ENCODE measurements around the gene SLC66A2. TPM values are rescaled to one million over a fixed set of nuclear protein-coding genes. Genes with fewer than 3 reads are reported as not detected.
A peak's percentile ranks its signal among the peaks of the same experiment; 100 is the strongest.
"Not testable (repeated sequence)": the region's sequence is repeated elsewhere in the genome, so short reads cannot be mapped to it uniquely, and the experiment has no call there.

Gene SLC66A2
- total RNA-seq: 54.4 and 65.5 TPM in 2 replicates

DNA sequence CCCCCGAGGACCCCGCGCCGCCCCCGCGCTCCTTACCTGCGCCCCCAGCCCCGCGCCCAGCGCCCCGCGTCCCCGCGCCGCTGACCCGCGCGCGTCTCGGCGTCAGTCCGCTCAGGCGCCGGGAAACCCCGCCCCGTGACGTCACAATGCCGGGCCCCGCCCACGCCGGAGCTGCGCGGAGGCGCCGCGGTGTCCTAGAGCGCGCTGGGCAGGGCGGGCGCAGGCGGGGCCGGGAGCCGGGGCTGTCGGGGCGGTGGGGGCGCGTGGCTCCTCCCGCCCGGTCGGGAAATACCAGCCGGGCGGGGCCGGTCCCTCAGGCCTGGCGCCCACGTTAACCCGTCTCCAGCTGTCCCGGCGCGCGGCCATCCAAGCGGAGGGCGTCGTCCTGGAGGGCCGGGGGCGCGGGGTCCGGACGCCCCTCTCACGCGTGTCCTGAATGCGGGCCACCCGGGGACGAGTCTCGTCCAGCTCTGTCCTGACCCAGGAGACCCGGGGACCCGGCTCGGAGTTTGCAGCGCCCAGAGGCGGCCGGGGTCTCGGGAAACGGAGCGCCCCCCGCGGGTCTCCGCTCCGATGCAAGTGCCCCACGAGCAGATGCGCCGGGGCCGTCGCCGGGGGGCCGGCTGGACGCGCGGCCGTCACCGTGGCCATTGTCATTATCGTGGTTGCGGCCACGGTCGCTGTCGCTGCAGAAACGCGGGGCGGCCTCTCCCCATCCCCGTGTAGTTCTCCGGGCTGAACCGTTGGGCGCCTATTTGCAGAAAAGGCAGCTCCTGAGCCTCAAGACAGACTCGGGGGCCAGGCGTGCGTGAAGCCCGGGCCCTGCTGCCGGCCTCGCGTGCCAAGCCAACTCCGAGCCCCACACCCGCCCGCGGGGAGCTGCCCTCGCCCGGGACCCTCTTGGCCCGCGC lies at the start of gene SLC66A2:
Gene SLC66A2, minus strand, starts transcription at position 109 of the 911 bp plus-strand sequence. CDS start 727 bp downstream, outside the sequence.
- peak; percentile 92 for DNase-seq

DNA sequence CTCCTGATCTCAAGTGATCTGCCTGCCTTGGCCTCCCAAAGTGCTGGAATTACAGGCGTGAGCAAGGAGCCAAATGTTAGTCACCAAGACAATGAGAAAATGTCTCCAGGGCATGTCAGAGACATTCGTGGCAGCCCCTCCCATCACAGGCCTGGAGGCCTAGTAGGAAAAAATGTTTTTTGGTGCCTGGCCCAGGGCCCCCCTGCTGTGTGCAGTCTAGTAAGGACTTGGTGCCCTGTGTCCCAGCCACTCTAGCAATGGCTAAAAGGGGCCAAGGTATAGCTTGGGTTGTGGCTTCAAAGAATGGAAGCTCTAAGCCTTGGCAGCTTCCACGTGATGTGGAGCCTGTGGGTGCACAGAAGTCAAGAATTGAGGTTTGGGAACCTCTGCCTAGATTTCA lies 49.4 kb upstream of the SLC66A2 start:
- no peak for DNase-seq

DNA sequence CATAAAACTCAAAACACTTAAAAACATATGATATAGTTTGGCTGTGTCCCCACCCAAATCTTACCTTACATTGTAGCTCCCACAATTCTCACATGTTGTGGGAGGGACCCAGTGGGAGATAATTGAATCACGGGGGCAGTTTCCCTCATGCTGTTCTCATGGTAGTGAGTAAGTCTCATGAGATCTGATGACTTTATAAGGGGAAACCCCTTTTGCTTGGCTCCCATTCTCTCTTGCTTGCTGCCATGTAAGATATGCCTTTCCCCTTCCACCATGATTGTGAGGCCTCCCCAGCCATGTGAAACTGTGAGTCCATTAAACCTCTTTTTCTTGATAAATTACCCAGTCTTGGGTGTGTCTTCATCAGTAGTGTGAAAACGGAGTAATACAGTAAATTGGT lies 48.2 kb upstream of the SLC66A2 start:
- DNase-seq: not testable (repeated sequence)

GRCh38 chr18:79991494-79991893 lies 40.0 kb upstream of the SLC66A2 start:
- DNase-seq: no peak

DNA sequence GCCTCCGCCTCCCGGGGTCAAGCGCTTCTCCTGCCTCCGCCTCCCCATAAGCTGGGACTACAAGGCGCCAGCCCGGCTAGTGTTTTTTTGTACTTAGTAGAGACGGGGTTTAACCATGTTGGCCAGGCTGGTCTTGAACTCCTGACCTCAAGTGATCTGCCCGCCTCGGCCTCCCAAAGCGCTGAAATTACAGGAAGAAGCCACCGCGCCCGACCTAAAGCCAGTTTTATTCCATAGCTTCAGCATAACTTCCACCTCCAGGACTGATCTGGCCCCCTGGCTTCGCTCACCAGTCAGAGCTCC lies 37.7 kb upstream of the SLC66A2 start:
- DNase-seq: no peak

- DNase-seq: peak; percentile 95
Observed at GRCh38 chr18:79988451-79989194, 37.2 kb upstream of the SLC66A2 start, which contains the start of gene TXNL4A. TXNL4A (minus strand) TSS chr18:79988563; CDS start chr18:79988392, 171 bp downstream.

- DNase-seq: peak; percentile 70
Observed at GRCh38 chr18:79988071-79988450, 36.6 kb upstream of the SLC66A2 start.

- DNase-seq: peak; percentile 35
Observed at GRCh38 chr18:79987566-79987965, 36.1 kb upstream of the SLC66A2 start.

DNA sequence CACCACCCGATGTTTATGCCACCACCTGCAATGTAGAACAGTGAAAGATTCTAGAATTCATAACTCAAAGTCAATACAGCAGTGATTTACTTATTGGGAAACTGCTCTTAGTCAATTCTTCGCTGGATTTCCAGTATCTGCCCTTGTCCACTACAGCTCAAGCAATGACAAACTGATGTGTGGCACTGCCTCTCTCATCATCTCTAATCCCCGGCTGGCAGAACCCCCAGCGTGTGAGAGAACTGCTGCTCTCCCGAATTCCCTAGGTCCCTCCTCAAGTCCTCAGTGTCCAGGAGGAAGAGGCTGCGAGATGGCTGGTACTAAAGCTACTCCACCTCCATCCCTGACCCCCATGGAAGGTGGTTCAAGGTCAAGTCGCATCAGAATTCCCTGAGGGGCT lies 35.3 kb upstream of the SLC66A2 start:
- DNase-seq: peak; percentile 12

- DNase-seq: no peak
Observed at GRCh38 chr18:79985172-79985571, 33.7 kb upstream of the SLC66A2 start.

- no peak for DNase-seq
Observed at GRCh38 chr18:79983793-79984192, 32.3 kb upstream of the SLC66A2 start.

GRCh38 chr18:79983253-79983652 lies 31.8 kb upstream of the SLC66A2 start:
- DNase-seq: peak; percentile 5

- DNase-seq: peak; percentile 25
Observed at GRCh38 chr18:79982736-79983135, 31.3 kb upstream of the SLC66A2 start.

DNA sequence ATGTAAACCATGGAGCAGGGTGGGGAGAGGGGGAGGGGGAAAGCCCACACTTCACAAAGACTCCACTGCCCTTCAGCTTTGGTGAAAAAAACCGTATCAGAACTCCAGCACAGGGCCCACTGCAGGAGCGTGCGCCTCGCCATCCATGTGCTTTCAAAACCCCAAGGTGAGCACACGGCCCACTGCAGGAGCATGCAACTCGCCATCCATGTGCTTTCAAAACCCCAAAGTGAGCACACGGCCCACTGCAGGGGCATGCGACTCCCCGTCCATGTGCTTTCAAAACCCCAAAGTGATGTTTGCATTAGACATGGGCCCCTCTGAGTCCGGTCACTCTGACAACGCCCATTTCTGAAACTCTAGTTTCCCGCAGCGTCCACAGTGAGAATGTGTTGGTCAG lies 29.1 kb upstream of the SLC66A2 start:
- no peak for DNase-seq

GRCh38 chr18:79979843-79980242 lies 28.4 kb upstream of the SLC66A2 start:
- no peak for DNase-seq

- no peak for DNase-seq
Observed at GRCh38 chr18:79975985-79976680, 24.7 kb upstream of the SLC66A2 start.

DNA sequence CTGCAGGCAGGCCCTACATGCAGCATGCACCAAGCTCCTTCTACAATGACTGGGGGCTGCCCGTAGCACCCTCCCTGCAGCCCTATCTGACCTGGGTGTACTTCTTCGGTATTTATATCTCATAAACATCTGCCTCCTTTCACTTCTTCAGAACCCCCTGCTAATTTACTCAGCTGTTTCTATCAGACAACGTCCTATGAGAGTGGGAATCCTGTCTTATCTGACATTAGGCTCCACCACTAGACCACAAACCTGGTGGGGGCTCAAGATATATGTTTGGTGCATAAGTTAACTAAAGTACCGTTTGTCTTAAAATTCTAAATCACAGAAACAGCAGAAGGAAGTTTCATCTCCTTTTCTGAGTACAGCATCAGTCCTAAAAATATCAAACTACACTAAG lies 23.6 kb upstream of the SLC66A2 start:
- no peak for DNase-seq

- DNase-seq: no peak
Observed at GRCh38 chr18:79974025-79974654, 22.7 kb upstream of the SLC66A2 start.

DNA sequence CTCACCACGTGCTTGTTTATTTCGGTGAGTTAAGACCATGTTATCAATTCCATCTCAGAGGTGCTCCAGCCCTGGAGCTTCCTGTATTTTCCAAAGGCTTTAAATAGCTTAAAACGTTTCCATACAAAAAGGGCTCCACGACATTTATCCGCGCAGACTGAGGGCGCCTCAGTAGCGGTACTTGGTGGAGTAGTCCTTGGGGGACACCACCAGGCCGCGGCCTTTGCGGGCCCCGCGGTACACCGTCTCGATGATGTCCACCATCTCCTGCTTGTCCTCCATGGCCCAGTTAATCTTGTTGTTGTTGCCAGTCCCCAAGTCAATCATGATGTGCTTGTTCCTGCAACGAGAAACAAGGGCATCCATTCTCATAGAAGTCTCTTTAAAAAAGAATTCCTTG lies 22.1 kb upstream of the SLC66A2 start:
- no peak for DNase-seq

DNA sequence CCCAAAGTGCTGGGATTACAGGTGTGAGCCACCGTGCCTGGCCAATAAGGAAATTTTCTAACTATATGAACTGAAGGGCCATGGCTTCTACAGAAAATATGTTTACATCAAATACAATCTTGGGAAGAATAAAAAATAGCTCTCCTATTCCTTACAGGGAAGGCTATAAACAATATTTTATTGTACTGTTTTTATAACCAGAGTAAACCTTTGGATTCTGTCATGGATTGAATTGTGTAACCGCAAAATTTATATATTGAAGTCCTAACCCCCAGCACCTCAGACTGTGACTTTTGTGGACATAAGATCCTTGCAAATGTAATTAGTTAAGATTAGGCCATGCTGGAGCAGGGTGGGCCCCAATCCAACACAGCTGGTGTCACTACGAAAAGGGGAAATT lies 21.3 kb upstream of the SLC66A2 start:
- no peak for DNase-seq

DNA sequence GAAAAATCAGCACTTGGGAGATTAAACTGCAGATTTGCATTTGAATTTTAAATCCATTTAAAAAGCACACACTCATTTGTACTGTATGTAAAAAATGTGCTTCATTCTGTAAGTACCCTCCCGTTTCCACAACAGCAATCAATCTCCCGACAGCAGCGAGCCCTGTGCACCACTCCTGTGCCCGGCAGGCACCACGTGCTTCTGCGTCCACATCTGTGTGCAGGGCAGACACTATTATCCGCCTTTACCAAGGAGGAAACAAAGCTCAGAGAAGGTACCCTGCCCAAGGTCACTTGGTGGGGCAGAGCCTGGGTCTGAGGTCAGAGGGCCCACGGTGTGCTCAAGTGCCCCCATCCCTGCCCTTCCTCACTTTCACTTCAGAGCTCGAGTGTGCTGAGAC lies 20.5 kb upstream of the SLC66A2 start:
- no peak for DNase-seq

DNA sequence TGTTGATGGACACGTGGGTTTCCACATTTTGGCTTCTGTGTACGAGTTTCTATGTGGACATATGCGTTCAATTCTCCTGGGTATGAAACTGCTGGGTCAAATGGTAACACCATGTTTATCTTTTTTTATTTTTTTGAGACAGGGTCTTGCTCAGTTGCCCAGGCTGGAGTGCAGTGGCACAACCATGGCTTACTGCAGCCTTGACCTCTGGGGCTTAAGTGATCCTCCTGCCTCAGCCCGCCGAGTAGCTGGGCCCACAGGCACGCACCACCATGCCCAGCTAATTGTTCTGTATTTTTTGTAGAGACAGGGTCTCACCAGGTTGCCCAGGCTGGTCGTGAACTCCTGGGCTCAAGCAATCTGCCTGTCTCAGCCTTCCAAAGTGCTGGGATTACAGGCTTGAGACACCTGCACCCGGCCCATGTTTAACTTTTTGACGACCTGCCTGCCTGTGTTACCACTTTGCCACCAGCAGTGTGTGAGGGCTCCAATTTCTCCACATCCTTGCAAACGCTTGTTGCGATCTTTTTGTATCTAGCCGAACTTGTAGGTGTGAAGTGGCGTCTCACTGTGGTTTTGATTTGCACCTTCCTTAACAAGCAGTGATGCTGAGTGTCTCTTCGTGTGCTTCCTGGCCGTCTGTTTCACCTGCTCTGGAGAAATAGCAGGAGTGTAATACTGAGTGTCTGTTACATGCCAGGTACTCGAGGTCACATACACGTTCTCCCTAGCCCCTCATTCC lies 19.9 kb upstream of the SLC66A2 start:
- DNase-seq: no peak

Data from dermis blood vessel endothelial cell (primary cell).